ENCODE data around the gene WDR83.
A peak's percentile ranks its signal among the peaks of the same experiment; 100 is the strongest.
"Not testable (repeated sequence)": the region's sequence is repeated elsewhere in the genome, so short reads cannot be mapped to it uniquely, and the experiment has no call there.

Gene WDR83

GRCh38 chr19:12672744-12673143 lies 6.1 kb downstream of the WDR83 start:
- TF ChIP-seq CTCF (IDR thresholded peaks at IDR 0.05), result no peak
- H3K4me3 ChIP-seq (ENCODE audit: low read depth, low read length), result no peak overlapping the region
- H3K79me2 ChIP-seq, result peaks cover 5% of the 10 kb centered on the region
- H3K4me1 ChIP-seq, result peaks cover 11% of the 10 kb centered on the region
- H3K36me3 ChIP-seq (ENCODE audit: control insufficient read depth, insufficient read depth, low read length), result no peaks in the 10 kb centered on the region
- H3K9me3 ChIP-seq (ENCODE audit: control insufficient read depth, low read length), result no peaks in the 10 kb centered on the region
- no peak overlapping the region for H3K9ac ChIP-seq
- H3K27me3 ChIP-seq (ENCODE audit: control insufficient read depth, insufficient read depth, low read length), result no peaks in the 10 kb centered on the region
- H2AFZ ChIP-seq, result no peak overlapping the region
- no peak overlapping the region for H3K4me2 ChIP-seq (ENCODE audit: low read length)
- H3K27ac ChIP-seq, result no peak overlapping the region

- Histone ChIP-seq H3K4me1 (peaks cover 9% of the 10 kb centered on the region), H3K36me3 (ENCODE audit: control insufficient read depth, insufficient read depth, low read length) (no peaks in the 10 kb centered on the region), H3K27me3 (ENCODE audit: control insufficient read depth, insufficient read depth, low read length) (no peaks in the 10 kb centered on the region), H3K79me2 (peaks cover 5% of the 10 kb centered on the region), H2AFZ (no peak overlapping the region), H3K9me3 (ENCODE audit: control insufficient read depth, low read length) (no peaks in the 10 kb centered on the region), H3K4me2 (ENCODE audit: low read length) (no peak overlapping the region), H3K27ac (no peak overlapping the region), H3K9ac (no peak overlapping the region), H3K4me3 (ENCODE audit: low read depth, low read length) (no peak overlapping the region)
- TF ChIP-seq CTCF (IDR thresholded peaks at IDR 0.05), result no peak
These were observed 8.8 kb downstream of the WDR83 start for GRCh38 chr19:12675399-12675798.

GRCh38 chr19:12675940-12676339 lies 9.3 kb downstream of the WDR83 start:
- no peak for TF ChIP-seq CTCF (IDR thresholded peaks at IDR 0.05)
- no peaks in the 10 kb centered on the region for H3K9me3 ChIP-seq (ENCODE audit: control insufficient read depth, low read length)
- no peak overlapping the region for H3K4me2 ChIP-seq (ENCODE audit: low read length)
- H3K36me3 ChIP-seq (ENCODE audit: control insufficient read depth, insufficient read depth, low read length), result no peaks in the 10 kb centered on the region
- H3K79me2 ChIP-seq, result peaks cover 2% of the 10 kb centered on the region
- no peak overlapping the region for H3K27ac ChIP-seq
- H3K4me3 ChIP-seq (ENCODE audit: low read depth, low read length), result no peak overlapping the region
- no peaks in the 10 kb centered on the region for H3K27me3 ChIP-seq (ENCODE audit: control insufficient read depth, insufficient read depth, low read length)
- no peak overlapping the region for H3K9ac ChIP-seq
- no peak overlapping the region for H2AFZ ChIP-seq
- H3K4me1 ChIP-seq, result peaks cover 4% of the 10 kb centered on the region

GRCh38 chr19:12676384-12676792 lies 9.8 kb downstream of the WDR83 start:
- Histone ChIP-seq H3K4me1 (peaks cover 4% of the 10 kb centered on the region), H3K9me3 (ENCODE audit: control insufficient read depth, low read length) (no peaks in the 10 kb centered on the region), H3K4me3 (ENCODE audit: low read depth, low read length) (no peak overlapping the region), H3K27me3 (ENCODE audit: control insufficient read depth, insufficient read depth, low read length) (no peaks in the 10 kb centered on the region), H3K79me2 (peaks cover 2% of the 10 kb centered on the region), H3K27ac (peak overlapping the region; percentile 2), H3K9ac (no peak overlapping the region), H2AFZ (no peak overlapping the region), H3K36me3 (ENCODE audit: control insufficient read depth, insufficient read depth, low read length) (no peaks in the 10 kb centered on the region), H3K4me2 (ENCODE audit: low read length) (no peak overlapping the region)
- peak; percentile 86 for TF ChIP-seq CTCF (IDR thresholded peaks at IDR 0.05)

- peaks cover 4% of the 10 kb centered on the region for H3K4me1 ChIP-seq
These were observed 10.3 kb downstream of the WDR83 start for GRCh38 chr19:12676928-12677327.

GRCh38 chr19:12678039-12678438 lies 11.4 kb downstream of the WDR83 start:
- not testable (repeated sequence) for H3K27ac ChIP-seq; H3K4me3 ChIP-seq (ENCODE audit: low read depth, low read length); H3K36me3 ChIP-seq (ENCODE audit: control insufficient read depth, insufficient read depth, low read length); H3K9ac ChIP-seq; H3K79me2 ChIP-seq; H3K9me3 ChIP-seq (ENCODE audit: control insufficient read depth, low read length); H3K27me3 ChIP-seq (ENCODE audit: control insufficient read depth, insufficient read depth, low read length); H3K4me1 ChIP-seq; H2AFZ ChIP-seq; H3K4me2 ChIP-seq (ENCODE audit: low read length)

More at GRCh38 chr19:12676928-12677327, 10.3 kb downstream of the WDR83 start:
- Histone ChIP-seq H3K27me3 (ENCODE audit: control insufficient read depth, insufficient read depth, low read length) (no peaks in the 10 kb centered on the region), H3K36me3 (ENCODE audit: control insufficient read depth, insufficient read depth, low read length) (no peaks in the 10 kb centered on the region), H3K4me3 (ENCODE audit: low read depth, low read length) (no peak overlapping the region), H3K9ac (no peak overlapping the region), H3K4me2 (ENCODE audit: low read length) (no peak overlapping the region), H3K27ac (peak overlapping the region; percentile 2), H2AFZ (no peak overlapping the region), H3K79me2 (peaks cover 2% of the 10 kb centered on the region), H3K9me3 (ENCODE audit: control insufficient read depth, low read length) (no peaks in the 10 kb centered on the region)
- TF ChIP-seq CTCF (IDR thresholded peaks at IDR 0.05), result no peak

All from parathyroid adenoma (tissue), 2 donors.